Thoracic aorta (tissue), 2 donors: ENCODE data around the gene KIF6. TPM values are rescaled to one million over a fixed set of nuclear protein-coding genes. Genes with fewer than 3 reads are reported as not detected.

Experiments
- ATAC-seq: fragments of 150-250 bp; one replicate; pipeline ENCODE4 v1.8.0; 2017; ENCODE audit warnings: low read depth; ENCODE audit not compliant: insufficient number of reproducible peaks, low FRiP score
- DNase-seq: peaks from one replicate; pipeline ENCODE4 v3.0.0-alpha.2; 2020; ENCODE audit warnings: low spot score
- H3K27ac ChIP-seq, 2 donors: fragments of 200-600 bp; sonication (generic); 1 replicate in 1 of 2; 2 replicates in 1 of 2; pipeline ENCODE4 v1.5.1; 2016; ENCODE audit warnings: mild to moderate bottlenecking in 2 of 2, moderate library complexity in 2 of 2
- H3K27me3 ChIP-seq: fragments of 200-600 bp; sonication (generic); replicated peaks from 2 replicates; pipeline ENCODE4 v1.6.0; 2016; ENCODE audit warnings: mild to moderate bottlenecking; ENCODE audit not compliant: insufficient read depth
- H3K36me3 ChIP-seq: fragments of 200-600 bp; sonication (generic); one replicate; pipeline ENCODE4 v1.5.1; 2016
- H3K4me1 ChIP-seq, 2 donors: fragments of 200-600 bp; sonication (generic); 1 replicate in 1 of 2; 2 replicates in 1 of 2; pipeline versions ENCODE4 v1.5.1 to v1.6.0; 2016; ENCODE audit warnings: low read depth in 2 of 2, mild to moderate bottlenecking in 1 of 2; ENCODE audit not compliant: control insufficient read depth in 1 of 2
- H3K4me3 ChIP-seq: fragments of 200-600 bp; sonication (generic); 2 replicates; pipeline ENCODE4 v1.5.1; 2016; ENCODE audit warnings: mild to moderate bottlenecking
- H3K9me3 ChIP-seq: fragments of 200-600 bp; sonication (generic); 2 replicates; pipeline ENCODE4 v1.5.1; 2016
- total RNA-seq, 2 donors: library from RNA; depleted of rRNA; stranded (reverse); fragments of >200 nt; gene quantifications; one replicate each; pipeline versions ENCODE4 v1.1.0 to v1.2.3, GENCODE V29; 2016
- TF ChIP-seq, protein P1 (sequence below): fragments of 200-600 bp; sonication (generic); IDR thresholded peaks from one replicate; pipeline ENCODE4 v1.5.1; 2019; ENCODE audit warnings: antibody characterized with exemption

Gene KIF6
- total RNA-seq, 2 donors from 2014 or later = not detected

DNA sequence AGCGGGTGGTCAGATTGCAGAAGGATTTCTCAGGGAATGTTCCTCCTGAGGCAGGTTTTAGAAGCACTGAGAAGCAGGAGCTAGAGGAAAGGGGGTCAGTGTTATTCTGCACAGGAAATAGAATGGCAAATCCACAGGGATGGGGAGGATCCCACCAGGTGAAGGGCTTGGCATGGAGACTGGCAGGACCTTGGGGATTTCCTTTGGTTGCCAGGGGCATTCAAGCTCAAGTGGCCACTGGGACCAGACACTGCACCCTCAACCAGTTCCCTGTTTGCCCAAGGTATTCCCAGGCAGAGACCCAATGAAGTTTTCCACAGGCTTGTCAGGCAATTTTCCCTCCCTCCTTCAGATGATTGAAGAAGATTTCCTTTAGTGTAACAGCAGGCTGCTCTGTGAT lies 279.5 kb downstream of the KIF6 start:
- no peaks in the 10 kb centered on the region for H3K27me3 ChIP-seq
- H3K4me3 ChIP-seq = no peak overlapping the region
- no peak overlapping the region for H3K27ac ChIP-seq
- no peaks in the 10 kb centered on the region for H3K4me1 ChIP-seq
- H3K9me3 ChIP-seq = no peaks in the 10 kb centered on the region
- TF ChIP-seq, protein P1, sequence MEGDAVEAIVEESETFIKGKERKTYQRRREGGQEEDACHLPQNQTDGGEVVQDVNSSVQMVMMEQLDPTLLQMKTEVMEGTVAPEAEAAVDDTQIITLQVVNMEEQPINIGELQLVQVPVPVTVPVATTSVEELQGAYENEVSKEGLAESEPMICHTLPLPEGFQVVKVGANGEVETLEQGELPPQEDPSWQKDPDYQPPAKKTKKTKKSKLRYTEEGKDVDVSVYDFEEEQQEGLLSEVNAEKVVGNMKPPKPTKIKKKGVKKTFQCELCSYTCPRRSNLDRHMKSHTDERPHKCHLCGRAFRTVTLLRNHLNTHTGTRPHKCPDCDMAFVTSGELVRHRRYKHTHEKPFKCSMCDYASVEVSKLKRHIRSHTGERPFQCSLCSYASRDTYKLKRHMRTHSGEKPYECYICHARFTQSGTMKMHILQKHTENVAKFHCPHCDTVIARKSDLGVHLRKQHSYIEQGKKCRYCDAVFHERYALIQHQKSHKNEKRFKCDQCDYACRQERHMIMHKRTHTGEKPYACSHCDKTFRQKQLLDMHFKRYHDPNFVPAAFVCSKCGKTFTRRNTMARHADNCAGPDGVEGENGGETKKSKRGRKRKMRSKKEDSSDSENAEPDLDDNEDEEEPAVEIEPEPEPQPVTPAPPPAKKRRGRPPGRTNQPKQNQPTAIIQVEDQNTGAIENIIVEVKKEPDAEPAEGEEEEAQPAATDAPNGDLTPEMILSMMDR = no peak
- ATAC-seq = no peak
- no peak for DNase-seq
- no peaks in the 10 kb centered on the region for H3K36me3 ChIP-seq

GRCh38 chr6:39444479-39445019 lies 280.7 kb downstream of the KIF6 start:
- H3K9me3 ChIP-seq = no peaks in the 10 kb centered on the region
- H3K27ac ChIP-seq = no peak overlapping the region
- ATAC-seq (no peak), DNase-seq (no peak)
- H3K36me3 ChIP-seq = no peaks in the 10 kb centered on the region
- no peaks in the 10 kb centered on the region for H3K27me3 ChIP-seq
- TF ChIP-seq, protein P1 = no peak
- H3K4me1 ChIP-seq = no peaks in the 10 kb centered on the region
- H3K4me3 ChIP-seq = no peak overlapping the region

- no peaks in the 10 kb centered on the region for H3K27me3 ChIP-seq
- H3K4me3 ChIP-seq = no peak overlapping the region
- no peaks in the 10 kb centered on the region for H3K4me1 ChIP-seq
- H3K27ac ChIP-seq = no peak overlapping the region
- ATAC-seq (no peak), DNase-seq (no peak)
- H3K36me3 ChIP-seq = no peaks in the 10 kb centered on the region
- H3K9me3 ChIP-seq = no peaks in the 10 kb centered on the region
- TF ChIP-seq, protein P1 = no peak
These were observed 283.2 kb downstream of the KIF6 start for GRCh38 chr6:39441986-39442385.

GRCh38 chr6:39441301-39441700 lies 283.9 kb downstream of the KIF6 start:
- TF ChIP-seq, protein P1 = no peak
- no peaks in the 10 kb centered on the region for H3K4me1 ChIP-seq
- ATAC-seq = no peak
- H3K4me3 ChIP-seq = no peak overlapping the region
- H3K9me3 ChIP-seq = no peaks in the 10 kb centered on the region
- no peak for DNase-seq
- H3K36me3 ChIP-seq = no peaks in the 10 kb centered on the region
- no peaks in the 10 kb centered on the region for H3K27me3 ChIP-seq
- H3K27ac ChIP-seq = no peak overlapping the region

DNA sequence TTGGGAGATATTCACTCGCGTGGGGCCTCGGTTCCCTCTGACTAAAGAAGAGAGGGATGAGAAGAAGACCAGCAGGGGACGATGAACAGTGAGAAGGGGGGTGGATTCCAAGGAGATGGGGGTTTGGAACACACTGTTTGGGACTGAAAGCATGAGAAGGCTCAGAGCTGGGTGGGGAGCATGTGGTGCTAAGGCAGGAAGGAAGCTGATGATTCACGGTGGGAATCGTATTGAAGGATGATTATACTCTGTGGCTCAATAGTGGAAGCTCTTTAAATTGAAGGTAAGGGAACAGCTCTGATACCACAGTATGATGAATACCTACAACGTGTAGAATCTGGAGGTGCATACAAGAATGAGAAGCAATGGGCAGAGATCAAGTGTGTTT lies 285.2 kb downstream of the KIF6 start:
- DNase-seq = no peak

More for the DNA sequence above, 285.2 kb downstream of the KIF6 start:
- no peaks in the 10 kb centered on the region for H3K27me3 ChIP-seq
- H3K4me3 ChIP-seq = no peak overlapping the region
- ATAC-seq = no peak
- no peaks in the 10 kb centered on the region for H3K9me3 ChIP-seq
- TF ChIP-seq, protein P1 = no peak
- no peaks in the 10 kb centered on the region for H3K4me1 ChIP-seq
- H3K27ac ChIP-seq = no peak overlapping the region
- H3K36me3 ChIP-seq = no peaks in the 10 kb centered on the region
